ENCODE results near the gene SYCN. TPM values are rescaled to one million over a fixed set of nuclear protein-coding genes. Genes with fewer than 3 reads are reported as not detected.

The SYCN gene
- total and polyA plus RNA-seq, 8 donors, result not detected

DNA sequence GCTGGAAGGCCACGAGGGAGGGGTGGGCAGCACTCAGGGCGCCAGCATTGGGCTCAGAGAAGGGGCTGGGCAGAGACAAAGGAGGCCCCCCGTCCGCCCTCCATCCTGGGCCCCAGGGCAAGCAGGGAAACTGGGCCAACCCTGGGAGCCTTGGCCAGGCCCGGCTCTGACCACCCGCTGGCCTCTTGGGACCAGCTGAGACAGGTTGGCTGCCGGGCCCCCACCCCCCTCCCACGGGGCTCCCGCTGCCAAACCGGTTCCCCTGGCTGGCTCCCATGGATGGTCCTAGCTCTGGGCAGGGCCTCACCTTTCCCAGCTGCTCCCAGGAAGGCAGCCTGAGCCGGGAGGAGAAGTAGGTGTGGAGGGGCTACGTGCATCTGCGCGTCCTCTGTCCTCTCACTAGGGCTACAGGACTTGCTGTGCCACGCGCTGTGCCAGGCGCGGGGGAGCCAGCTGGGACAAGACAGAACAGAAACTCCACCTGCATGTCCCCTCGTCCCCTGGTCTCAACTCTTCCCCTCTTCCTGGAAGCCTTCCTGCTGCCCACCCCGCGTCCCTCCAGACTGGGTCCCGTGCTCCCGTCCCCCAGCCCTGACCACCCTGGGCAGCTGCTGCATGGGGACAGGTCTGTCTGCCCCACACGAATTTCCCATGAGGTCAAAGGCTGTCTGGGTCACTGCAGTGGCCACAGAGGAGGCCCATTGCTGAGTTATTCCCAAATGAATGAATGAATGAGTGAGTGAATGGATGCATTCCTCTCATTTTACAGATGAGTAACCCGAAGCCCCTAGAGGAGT, 36.4 kb downstream of the SYCN start:
- intact Hi-C loops (cut with DNase I), result no loop called here
- ATAC-seq (peak; percentile 90), DNase-seq (peak in 3 of 4 donors; percentile 70 to 84 (median 80))
- Histone ChIP-seq H3K4me1 (peaks cover 0 to 36% of the 10 kb centered on the region in 2 donors), H3K4me3 (peak overlapping the region in 1 of 2 donors; percentile 27), H3K27me3 (no peaks in the 10 kb centered on the region), H3K36me3 (peaks cover 0 to 32% of the 10 kb centered on the region in 2 donors), H3K27ac (peak overlapping the region; percentile 75), H3K9me3 (no peaks in the 10 kb centered on the region)
- TF ChIP-seq, protein P1, sequence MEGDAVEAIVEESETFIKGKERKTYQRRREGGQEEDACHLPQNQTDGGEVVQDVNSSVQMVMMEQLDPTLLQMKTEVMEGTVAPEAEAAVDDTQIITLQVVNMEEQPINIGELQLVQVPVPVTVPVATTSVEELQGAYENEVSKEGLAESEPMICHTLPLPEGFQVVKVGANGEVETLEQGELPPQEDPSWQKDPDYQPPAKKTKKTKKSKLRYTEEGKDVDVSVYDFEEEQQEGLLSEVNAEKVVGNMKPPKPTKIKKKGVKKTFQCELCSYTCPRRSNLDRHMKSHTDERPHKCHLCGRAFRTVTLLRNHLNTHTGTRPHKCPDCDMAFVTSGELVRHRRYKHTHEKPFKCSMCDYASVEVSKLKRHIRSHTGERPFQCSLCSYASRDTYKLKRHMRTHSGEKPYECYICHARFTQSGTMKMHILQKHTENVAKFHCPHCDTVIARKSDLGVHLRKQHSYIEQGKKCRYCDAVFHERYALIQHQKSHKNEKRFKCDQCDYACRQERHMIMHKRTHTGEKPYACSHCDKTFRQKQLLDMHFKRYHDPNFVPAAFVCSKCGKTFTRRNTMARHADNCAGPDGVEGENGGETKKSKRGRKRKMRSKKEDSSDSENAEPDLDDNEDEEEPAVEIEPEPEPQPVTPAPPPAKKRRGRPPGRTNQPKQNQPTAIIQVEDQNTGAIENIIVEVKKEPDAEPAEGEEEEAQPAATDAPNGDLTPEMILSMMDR (IDR thresholded peaks at IDR 0.05), result no peak

DNA sequence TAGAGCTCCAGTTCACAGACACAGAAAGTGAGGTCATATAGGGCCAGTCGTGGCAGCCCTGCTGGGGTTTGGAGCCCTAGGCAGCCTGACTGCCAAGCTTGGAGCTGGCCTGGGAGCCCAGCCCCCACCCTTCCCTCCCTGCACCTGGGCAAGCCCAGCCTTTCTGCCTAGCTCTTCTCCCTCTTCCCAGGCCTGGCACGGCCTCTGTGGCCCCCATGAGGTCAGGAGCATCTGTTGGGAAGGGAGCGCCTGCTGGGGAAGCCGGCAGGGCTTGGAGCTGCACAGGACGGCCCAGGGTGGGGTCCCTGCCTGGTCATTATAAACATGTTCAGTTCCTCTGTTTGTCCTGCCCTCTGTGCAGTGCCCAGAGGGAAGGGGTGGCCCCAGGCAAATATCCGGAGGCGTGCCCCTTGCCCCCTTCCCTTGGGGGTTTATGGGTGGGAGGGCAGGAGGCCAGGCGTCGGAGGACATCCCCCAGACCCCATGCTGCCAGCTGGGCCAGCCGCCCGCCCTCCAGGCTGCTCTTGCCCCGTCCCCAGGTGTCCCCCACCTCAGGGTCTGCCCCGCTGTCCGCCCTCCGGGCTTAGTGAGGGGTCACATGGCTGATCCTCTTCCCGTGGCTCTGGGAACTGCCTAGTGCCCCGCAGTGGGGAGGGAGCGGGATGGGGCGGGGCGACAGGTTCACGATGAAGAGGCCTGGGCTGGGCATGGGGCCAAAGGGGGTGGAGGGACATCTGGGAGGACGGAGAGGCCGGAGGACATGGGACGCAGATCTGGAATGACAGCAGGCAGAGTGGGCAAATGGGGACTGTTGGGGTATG, 37.3 kb downstream of the SYCN start:
- Histone ChIP-seq H3K27me3 (no peaks in the 10 kb centered on the region), H3K27ac (peak overlapping the region; percentile 75), H3K4me3 (peak overlapping the region in 1 of 2 donors; percentile 27), H3K4me1 (peaks cover 0 to 38% of the 10 kb centered on the region in 2 donors), H3K9me3 (no peaks in the 10 kb centered on the region), H3K36me3 (peaks cover 0 to 25% of the 10 kb centered on the region in 2 donors)
- ATAC-seq (peak; percentile 87), DNase-seq (peak; percentile 63 to 93 (median 87))
- TF ChIP-seq, protein P1 (IDR thresholded peaks at IDR 0.05), result no peak
- intact Hi-C loops (cut with DNase I), result no loop called here

DNA sequence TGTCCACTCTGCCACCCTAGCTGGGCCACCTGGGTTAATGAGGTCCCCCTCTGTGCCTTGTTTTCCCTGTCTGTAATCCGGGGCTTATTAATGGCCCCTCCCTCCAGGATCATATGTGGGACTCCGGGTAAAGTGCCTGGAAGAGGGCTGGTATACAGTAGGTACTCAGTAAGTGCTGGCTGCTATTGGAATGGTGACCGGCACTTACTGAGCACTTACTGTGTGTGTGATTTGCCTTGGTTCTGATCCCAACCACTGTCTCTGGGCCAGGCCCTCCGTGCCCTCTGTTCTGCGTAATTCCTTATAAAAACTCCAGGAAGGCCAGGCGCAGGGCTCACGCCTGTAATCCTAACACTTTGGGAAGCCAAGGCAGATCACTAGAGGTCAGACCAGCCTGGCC, 38.2 kb downstream of the SYCN start:
- Histone ChIP-seq H3K27ac (peak overlapping the region in 1 of 2 donors; percentile 75), H3K4me3 (no peak overlapping the region), H3K27me3 (no peaks in the 10 kb centered on the region), H3K9me3 (no peaks in the 10 kb centered on the region), H3K4me1 (peaks cover 1 to 46% of the 10 kb centered on the region in 2 donors), H3K36me3 (peaks cover 0 to 17% of the 10 kb centered on the region in 2 donors)
- intact Hi-C loops (cut with DNase I), result no loop called here
- no peak for ATAC-seq
- TF ChIP-seq, protein P1 (IDR thresholded peaks at IDR 0.05), result no peak
- DNase-seq, result peak in 1 of 4 donors; percentile 19

DNA sequence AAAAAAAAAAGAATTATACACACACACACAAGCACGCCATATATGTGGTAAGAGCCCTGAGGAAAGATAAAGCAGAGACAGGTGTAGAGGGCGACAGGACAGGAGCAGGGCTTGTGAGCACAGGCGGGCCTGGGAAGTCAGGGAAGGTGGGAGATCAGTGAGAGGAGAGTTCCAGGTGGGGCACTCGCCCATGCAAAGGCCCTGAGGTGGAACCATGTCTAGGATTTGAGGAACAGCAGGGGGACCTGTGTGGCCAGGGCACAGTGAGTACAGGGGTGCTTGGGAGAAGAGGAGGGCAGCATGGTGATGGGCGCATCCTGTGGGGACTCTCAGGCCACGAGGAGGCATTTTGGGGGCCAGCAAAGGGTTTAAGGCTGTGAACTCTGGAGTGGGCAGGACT, 39.8 kb downstream of the SYCN start:
- ATAC-seq, result no peak
- Histone ChIP-seq H3K4me3 (no peak overlapping the region), H3K27me3 (no peaks in the 10 kb centered on the region), H3K36me3 (peaks cover 0 to 1% of the 10 kb centered on the region in 2 donors), H3K9me3 (no peaks in the 10 kb centered on the region), H3K27ac (peak overlapping the region in 1 of 2 donors; percentile 48), H3K4me1 (peaks cover 11 to 62% of the 10 kb centered on the region in 2 donors)
- intact Hi-C loops (cut with DNase I), result no loop called here
- peak in 1 of 4 donors; percentile 34 for DNase-seq
- TF ChIP-seq, protein P1 (IDR thresholded peaks at IDR 0.05), result no peak

DNA sequence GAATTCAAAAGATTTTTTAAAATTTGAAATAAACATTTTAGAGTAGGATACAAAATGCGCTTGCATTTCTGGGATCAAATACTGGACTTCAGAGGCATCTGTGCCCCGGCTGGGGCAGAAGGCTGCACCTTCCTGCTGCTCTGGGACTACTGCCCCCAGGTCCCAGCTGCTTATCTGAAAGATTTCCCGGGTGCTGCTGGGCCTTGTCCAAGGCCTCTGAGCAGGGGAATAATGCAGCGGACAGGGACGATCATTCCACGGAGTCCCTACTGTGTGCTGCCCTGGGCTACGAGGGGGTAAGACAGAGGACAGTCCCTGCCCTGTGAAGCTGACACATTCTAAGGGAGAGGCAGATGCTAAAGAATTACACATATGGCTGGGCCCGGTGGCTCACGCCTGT, 40.4 kb downstream of the SYCN start:
- intact Hi-C loops (cut with DNase I), result no loop called here
- H3K4me3 ChIP-seq, result no peak overlapping the region
- ATAC-seq (no peak), DNase-seq (peak in 1 of 4 donors; percentile 26)
- no peaks in the 10 kb centered on the region for H3K27me3 ChIP-seq
- no peaks in the 10 kb centered on the region for H3K9me3 ChIP-seq
- H3K36me3 ChIP-seq, result no peaks in the 10 kb centered on the region
- TF ChIP-seq, protein P1 (IDR thresholded peaks at IDR 0.05), result no peak
- no peak overlapping the region for H3K27ac ChIP-seq
- H3K4me1 ChIP-seq, result peaks cover 11 to 67% of the 10 kb centered on the region in 2 donors

Data from left lung (tissue), 10 donors.